ENCODE measurements around the gene SLC30A4. TPM values are rescaled to one million over a fixed set of nuclear protein-coding genes. Genes with fewer than 3 reads are reported as not detected.
"Not testable (repeated sequence)": the region's sequence is repeated elsewhere in the genome, so short reads cannot be mapped to it uniquely, and the experiment has no call there.

SLC30A4 gene
- total and polyA plus RNA-seq, 4 experiments from 2014 or later = 2.5 to 3.8 (median 3.2) TPM

GRCh38 chr15:45507143-45507542, 15.4 kb downstream of the SLC30A4 start:
- H3K4me3 Mint-ChIP-seq; H3K4me1 Mint-ChIP-seq; H3K27me3 Mint-ChIP-seq; H3K27me3 ChIP-seq (ENCODE audit: insufficient read depth, low read length); intact Hi-C loops (cut with micrococcal nuclease); H3K9me3 ChIP-seq (ENCODE audit: control insufficient read depth in 1 of 2, low read length in 2 of 2); H3K36me3 ChIP-seq (ENCODE audit: insufficient read depth, low read length); DNase-seq; H3K27ac ChIP-seq (ENCODE audit: low read depth, low read length); H3K9me3 Mint-ChIP-seq; H3K4me1 ChIP-seq (ENCODE audit: insufficient read depth, low read length); H3K27ac Mint-ChIP-seq; H3K4me3 ChIP-seq (ENCODE audit: low read length in 2 of 2); POLR2A ChIA-PET (ENCODE audit: partially characterized antibody): not testable (repeated sequence)
- H3K36me3 Mint-ChIP-seq = peaks cover 29 to 30% of the 10 kb centered on the region in 2 donors
- CTCF ChIA-PET (ENCODE audit: partially characterized antibody) = interaction anchor here (0.7 to 0.8 kb wide), 2 partner anchors 107 to 128 kb away, joined by 3 read pairs; partner anchors contain the start of gene SQOR

- no peaks in the 10 kb centered on the region for H3K9me3 Mint-ChIP-seq
- no peak overlapping the region for H3K27ac Mint-ChIP-seq
- no peak overlapping the region for H3K4me3 Mint-ChIP-seq
- no peaks in the 10 kb centered on the region for H3K27me3 Mint-ChIP-seq
- no peak for DNase-seq
- no peaks in the 10 kb centered on the region for H3K9me3 ChIP-seq (ENCODE audit: control insufficient read depth in 1 of 2, low read length in 2 of 2)
- H3K36me3 ChIP-seq (ENCODE audit: insufficient read depth, low read length) = no peaks in the 10 kb centered on the region
- no peak overlapping the region for H3K4me3 ChIP-seq (ENCODE audit: low read length in 2 of 2)
- no peaks in the 10 kb centered on the region for H3K4me1 Mint-ChIP-seq
- no peaks in the 10 kb centered on the region for H3K27me3 ChIP-seq (ENCODE audit: insufficient read depth, low read length)
- intact Hi-C loops (cut with micrococcal nuclease) = no loop called here
- POLR2A ChIA-PET (ENCODE audit: partially characterized antibody) = interaction anchor here (1.0 kb wide), 1 partner anchor 10 kb away, joined by 3 read pairs; no protein-coding TSS in a partner anchor
- H3K36me3 Mint-ChIP-seq = peaks cover 0 to 5% of the 10 kb centered on the region in 2 donors
- no peak overlapping the region for H3K27ac ChIP-seq (ENCODE audit: low read depth, low read length)
- CTCF ChIA-PET (ENCODE audit: partially characterized antibody) = no interaction called here
- no peaks in the 10 kb centered on the region for H3K4me1 ChIP-seq (ENCODE audit: insufficient read depth, low read length)
These were observed 23.1 kb downstream of the SLC30A4 start for GRCh38 chr15:45499426-45499825.

GRCh38 chr15:45498701-45499100, 23.9 kb downstream of the SLC30A4 start:
- Histone ChIP-seq H3K9me3 (ENCODE audit: control insufficient read depth in 1 of 2, low read length in 2 of 2) (no peaks in the 10 kb centered on the region), H3K4me3 (ENCODE audit: low read length in 2 of 2) (no peak overlapping the region), H3K36me3 (ENCODE audit: insufficient read depth, low read length) (no peaks in the 10 kb centered on the region), H3K27me3 (ENCODE audit: insufficient read depth, low read length) (no peaks in the 10 kb centered on the region), H3K27ac (ENCODE audit: low read depth, low read length) (no peak overlapping the region), H3K4me1 (ENCODE audit: insufficient read depth, low read length) (no peaks in the 10 kb centered on the region)
- no peak for DNase-seq
- no peaks in the 10 kb centered on the region for H3K27me3 Mint-ChIP-seq
- intact Hi-C loops (cut with micrococcal nuclease) = no loop called here
- H3K4me1 Mint-ChIP-seq = no peaks in the 10 kb centered on the region
- ChIA-PET POLR2A (ENCODE audit: partially characterized antibody) (no interaction called here), CTCF (ENCODE audit: partially characterized antibody) (no interaction called here)
- H3K27ac Mint-ChIP-seq = no peak overlapping the region
- no peaks in the 10 kb centered on the region for H3K9me3 Mint-ChIP-seq
- peaks cover 0 to 5% of the 10 kb centered on the region in 2 donors for H3K36me3 Mint-ChIP-seq
- H3K4me3 Mint-ChIP-seq = no peak overlapping the region

GRCh38 chr15:45497261-45497660, 25.3 kb downstream of the SLC30A4 start:
- Mint-ChIP-seq H3K27me3 (no peaks in the 10 kb centered on the region), H3K4me3 (no peak overlapping the region), H3K36me3 (peaks cover 0 to 1% of the 10 kb centered on the region in 2 donors), H3K4me1 (no peaks in the 10 kb centered on the region), H3K9me3 (no peaks in the 10 kb centered on the region), H3K27ac (no peak overlapping the region)
- no peak overlapping the region for H3K4me3 ChIP-seq (ENCODE audit: low read length in 2 of 2)
- DNase-seq = no peak
- ChIA-PET CTCF (ENCODE audit: partially characterized antibody) (no interaction called here), POLR2A (ENCODE audit: partially characterized antibody) (no interaction called here)
- H3K36me3 ChIP-seq (ENCODE audit: insufficient read depth, low read length) = no peaks in the 10 kb centered on the region
- intact Hi-C loops (cut with micrococcal nuclease) = no loop called here
- H3K9me3 ChIP-seq (ENCODE audit: control insufficient read depth in 1 of 2, low read length in 2 of 2) = no peaks in the 10 kb centered on the region
- H3K27ac ChIP-seq (ENCODE audit: low read depth, low read length) = no peak overlapping the region
- no peaks in the 10 kb centered on the region for H3K27me3 ChIP-seq (ENCODE audit: insufficient read depth, low read length)
- H3K4me1 ChIP-seq (ENCODE audit: insufficient read depth, low read length) = no peaks in the 10 kb centered on the region

GRCh38 chr15:45496658-45497057, 25.9 kb downstream of the SLC30A4 start:
- no peak overlapping the region for H3K27ac ChIP-seq (ENCODE audit: low read depth, low read length)
- H3K36me3 ChIP-seq (ENCODE audit: insufficient read depth, low read length) = no peaks in the 10 kb centered on the region
- no peaks in the 10 kb centered on the region for H3K4me1 ChIP-seq (ENCODE audit: insufficient read depth, low read length)
- Mint-ChIP-seq H3K4me3 (no peak overlapping the region), H3K27ac (no peak overlapping the region), H3K9me3 (no peaks in the 10 kb centered on the region), H3K4me1 (no peaks in the 10 kb centered on the region), H3K27me3 (no peaks in the 10 kb centered on the region), H3K36me3 (no peaks in the 10 kb centered on the region)
- H3K9me3 ChIP-seq (ENCODE audit: control insufficient read depth in 1 of 2, low read length in 2 of 2) = no peaks in the 10 kb centered on the region
- DNase-seq = no peak
- intact Hi-C loops (cut with micrococcal nuclease) = no loop called here
- ChIA-PET POLR2A (ENCODE audit: partially characterized antibody) (no interaction called here), CTCF (ENCODE audit: partially characterized antibody) (interaction anchor here (0.6 kb wide), 1 partner anchor 116 kb away, joined by 3 read pairs; no protein-coding TSS in a partner anchor)
- no peak overlapping the region for H3K4me3 ChIP-seq (ENCODE audit: low read length in 2 of 2)
- H3K27me3 ChIP-seq (ENCODE audit: insufficient read depth, low read length) = no peaks in the 10 kb centered on the region

GRCh38 chr15:45495588-45495987, 27.0 kb downstream of the SLC30A4 start:
- H3K27me3 Mint-ChIP-seq = no peaks in the 10 kb centered on the region
- H3K4me1 Mint-ChIP-seq = no peaks in the 10 kb centered on the region
- H3K27ac Mint-ChIP-seq = peak overlapping the region in 2 of 7 donors; percentile 13 to 55
- Histone ChIP-seq H3K27me3 (ENCODE audit: insufficient read depth, low read length) (no peaks in the 10 kb centered on the region), H3K4me1 (ENCODE audit: insufficient read depth, low read length) (no peaks in the 10 kb centered on the region), H3K9me3 (ENCODE audit: control insufficient read depth in 1 of 2, low read length in 2 of 2) (no peaks in the 10 kb centered on the region), H3K4me3 (ENCODE audit: low read length in 2 of 2) (no peak overlapping the region), H3K27ac (ENCODE audit: low read depth, low read length) (no peak overlapping the region), H3K36me3 (ENCODE audit: insufficient read depth, low read length) (no peaks in the 10 kb centered on the region)
- ChIA-PET POLR2A (ENCODE audit: partially characterized antibody) (no interaction called here), CTCF (ENCODE audit: partially characterized antibody) (no interaction called here)
- intact Hi-C loops (cut with micrococcal nuclease) = no loop called here
- no peak overlapping the region for H3K4me3 Mint-ChIP-seq
- no peak for DNase-seq
- no peaks in the 10 kb centered on the region for H3K9me3 Mint-ChIP-seq
- H3K36me3 Mint-ChIP-seq = peaks cover 0 to 5% of the 10 kb centered on the region in 2 donors

- no peak overlapping the region for H3K27ac ChIP-seq (ENCODE audit: low read depth, low read length)
- no peaks in the 10 kb centered on the region for H3K36me3 ChIP-seq (ENCODE audit: insufficient read depth, low read length)
- no peaks in the 10 kb centered on the region for H3K27me3 ChIP-seq (ENCODE audit: insufficient read depth, low read length)
- no peaks in the 10 kb centered on the region for H3K27me3 Mint-ChIP-seq
- peaks cover 3 to 16% of the 10 kb centered on the region in 2 donors for H3K36me3 Mint-ChIP-seq
- H3K4me3 ChIP-seq (ENCODE audit: low read length in 2 of 2) = no peak overlapping the region
- no peak overlapping the region for H3K4me3 Mint-ChIP-seq
- H3K4me1 Mint-ChIP-seq = no peaks in the 10 kb centered on the region
- intact Hi-C loops (cut with micrococcal nuclease) = no loop called here
- no peaks in the 10 kb centered on the region for H3K4me1 ChIP-seq (ENCODE audit: insufficient read depth, low read length)
- no peaks in the 10 kb centered on the region for H3K9me3 Mint-ChIP-seq
- ChIA-PET POLR2A (ENCODE audit: partially characterized antibody) (no interaction called here), CTCF (ENCODE audit: partially characterized antibody) (interaction anchor here (1.6 kb wide), 1 partner anchor 124 kb away, joined by 5 read pairs; no protein-coding TSS in a partner anchor)
- no peak for DNase-seq
- H3K9me3 ChIP-seq (ENCODE audit: control insufficient read depth in 1 of 2, low read length in 2 of 2) = no peaks in the 10 kb centered on the region
- no peak overlapping the region for H3K27ac Mint-ChIP-seq
These were observed 32.8 kb downstream of the SLC30A4 start for GRCh38 chr15:45489690-45490238.

- DNase-seq = no peak
- Histone ChIP-seq H3K9me3 (ENCODE audit: control insufficient read depth in 1 of 2, low read length in 2 of 2) (no peaks in the 10 kb centered on the region), H3K4me3 (ENCODE audit: low read length in 2 of 2) (no peak overlapping the region), H3K27me3 (ENCODE audit: insufficient read depth, low read length) (no peaks in the 10 kb centered on the region), H3K27ac (ENCODE audit: low read depth, low read length) (no peak overlapping the region), H3K4me1 (ENCODE audit: insufficient read depth, low read length) (no peaks in the 10 kb centered on the region), H3K36me3 (ENCODE audit: insufficient read depth, low read length) (no peaks in the 10 kb centered on the region)
- Mint-ChIP-seq H3K27ac (no peak overlapping the region), H3K4me1 (no peaks in the 10 kb centered on the region), H3K27me3 (no peaks in the 10 kb centered on the region), H3K4me3 (no peak overlapping the region), H3K9me3 (no peaks in the 10 kb centered on the region), H3K36me3 (peaks cover 3 to 13% of the 10 kb centered on the region in 2 donors)
- POLR2A ChIA-PET (ENCODE audit: partially characterized antibody) = no interaction called here
- CTCF ChIA-PET (ENCODE audit: partially characterized antibody) = no interaction called here
- intact Hi-C loops (cut with micrococcal nuclease) = no loop called here
These were observed 36.2 kb downstream of the SLC30A4 start for GRCh38 chr15:45486317-45486716.

Data from CD4-positive, alpha-beta memory T cell (primary cell).